Fibroblast of pulmonary artery (primary cell): ENCODE results near the gene IGF1R.

Experiments used
- DNase-seq: peaks from one replicate; pipeline ENCODE4 v3.0.0-alpha.2; 2010; ENCODE audit warnings: low read depth
- H3K4me3 ChIP-seq: replicated peaks from 2 replicates; pipeline ENCODE4 v1.5.1; 2011; ENCODE audit warnings: low read depth, mild to moderate bottlenecking, control low read depth, low read length, moderate library complexity
- CTCF ChIP-seq: IDR thresholded peaks from 2 replicates; pipeline ENCODE4 v1.5.1; 2011; ENCODE audit warnings: mild to moderate bottlenecking, control low read depth, low read length, inconsistent platforms; ENCODE audit errors: missing control alignments

Gene IGF1R

DNA sequence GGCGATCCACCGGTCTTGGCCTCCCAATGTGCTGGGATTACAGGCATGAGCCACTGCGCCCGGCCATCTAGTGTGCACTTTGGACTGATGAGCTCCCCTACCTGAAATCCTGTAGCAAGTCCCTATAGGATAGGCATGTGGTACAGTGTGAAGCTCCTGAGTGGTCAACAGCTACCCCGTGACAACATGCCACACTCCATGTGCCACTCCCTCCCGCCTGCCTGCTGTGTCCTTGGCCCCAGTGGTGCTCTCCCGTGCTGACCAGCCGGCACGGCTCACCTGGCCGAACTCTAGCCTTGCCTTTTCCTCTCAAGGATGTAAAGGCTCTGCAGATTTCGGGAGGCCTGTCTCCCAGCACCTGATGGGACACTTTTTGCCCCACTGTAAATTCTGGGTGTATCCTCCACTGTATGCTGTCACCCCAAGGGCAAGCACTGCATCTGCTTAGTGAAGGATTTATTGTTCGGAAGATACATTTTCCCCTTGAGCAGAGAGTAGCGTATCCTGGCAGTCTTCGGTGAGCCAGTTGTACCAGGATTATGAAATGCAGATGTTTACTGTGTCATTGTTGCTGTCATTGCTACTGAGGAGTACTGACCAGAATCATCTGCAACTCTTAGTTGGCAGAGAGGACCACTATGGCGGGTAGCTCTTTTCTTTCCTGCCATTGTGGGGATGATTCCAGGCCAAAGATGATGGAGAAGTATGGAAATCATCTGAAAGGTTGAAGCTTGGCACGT is 64.7 kb downstream of the IGF1R start:
- DNase-seq = no peak
- no peak overlapping the region for H3K4me3 ChIP-seq
- TF ChIP-seq CTCF = no peak

DNA sequence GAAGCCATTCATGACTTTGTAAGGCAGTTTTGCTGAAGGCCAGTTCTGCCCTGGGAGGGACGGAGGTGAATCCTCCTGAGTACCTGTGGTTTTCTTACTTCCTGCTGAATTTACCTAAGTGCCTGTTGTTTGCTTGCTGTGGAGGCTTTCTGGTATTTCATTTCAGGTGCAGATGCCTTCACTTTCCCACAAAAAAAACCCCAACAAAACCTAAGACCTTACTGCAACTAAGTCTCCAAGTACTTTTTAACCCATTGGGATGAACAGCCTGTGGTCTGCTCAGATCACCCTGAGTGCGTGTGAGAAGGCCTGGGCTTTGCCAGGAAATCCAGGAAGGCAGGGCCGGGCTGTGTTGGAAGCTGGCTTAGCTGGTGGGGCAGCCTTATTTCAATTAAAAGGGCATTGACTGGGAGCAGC is 65.3 kb downstream of the IGF1R start:
- no peak for TF ChIP-seq CTCF
- H3K4me3 ChIP-seq = no peak overlapping the region
- no peak for DNase-seq

GRCh38 chr15:98714922-98715321 is 66.6 kb downstream of the IGF1R start:
- no peak for TF ChIP-seq CTCF
- no peak overlapping the region for H3K4me3 ChIP-seq
- no peak for DNase-seq

GRCh38 chr15:98715401-98715800 is 67.1 kb downstream of the IGF1R start:
- DNase-seq = no peak
- H3K4me3 ChIP-seq = no peak overlapping the region
- TF ChIP-seq CTCF = no peak

- DNase-seq = no peak
- no peak for TF ChIP-seq CTCF
- H3K4me3 ChIP-seq = no peak overlapping the region
Measured at GRCh38 chr15:98715890-98716443, 67.6 kb downstream of the IGF1R start.

GRCh38 chr15:98717371-98717770 is 69.0 kb downstream of the IGF1R start:
- H3K4me3 ChIP-seq = no peak overlapping the region
- TF ChIP-seq CTCF = no peak
- DNase-seq = no peak

DNA sequence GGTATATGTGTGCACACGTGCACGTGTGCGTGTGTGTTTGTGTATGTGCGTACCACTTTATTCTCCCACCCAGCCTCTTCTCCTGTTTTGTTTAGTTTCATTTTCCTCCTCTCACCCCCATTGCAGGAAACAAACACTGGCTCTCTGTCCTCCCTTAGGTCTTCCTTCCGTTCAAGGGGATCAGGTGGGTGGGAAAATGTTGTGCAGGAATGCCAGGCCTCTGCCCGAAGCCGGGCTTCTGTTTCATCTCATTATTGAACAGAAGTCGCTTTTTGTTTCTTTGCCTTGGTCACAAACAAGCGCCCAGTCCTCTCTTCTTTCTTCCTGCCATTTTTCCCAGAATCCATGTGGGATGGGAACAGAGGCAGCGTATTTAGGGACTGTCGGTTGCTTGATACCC is 69.6 kb downstream of the IGF1R start:
- TF ChIP-seq CTCF = no peak
- no peak overlapping the region for H3K4me3 ChIP-seq
- no peak for DNase-seq
